HCT116 (cell line): Measurements from ENCODE around the gene TNC. TPM values are rescaled to one million over a fixed set of nuclear protein-coding genes. Genes with fewer than 3 reads are reported as not detected.

Experiments used
- ATAC-seq: fragments of 200-7000 bp; cut with Tn5 transposase; 2 replicates; pipeline ENCODE4 v1.9.1; 2020; ENCODE audit warnings: mild to moderate bottlenecking, moderate library complexity
- BruUV-seq: library from RNA; stranded (reverse); fragments of 400-500 nt; replicated peaks from 2 replicates; lab custom pipeline; 2021; lab: Mats Ljungman, UMichigan
- CTCF ChIA-PET: fragments of 300-600 bp; sonication (Branson Sonifier 250); formaldehyde crosslinking; loops from one replicate; lab custom pipeline; 2021; ENCODE audit warnings: antibody characterized with exemption; lab: Charles Lee
- POLR2A ChIA-PET: fragments of 300-600, 350-600 bp; sonication (Branson Sonifier 250); formaldehyde crosslinking; loops from one replicate; lab custom pipeline; 2021; ENCODE audit warnings: antibody characterized with exemption; lab: Charles Lee
- RAD21 ChIA-PET, 2 experiments: fragments of 300-600 bp; sonication (Branson Sonifier 250); formaldehyde crosslinking; loops; one replicate each; lab custom pipeline; 2023; ENCODE audit warnings: low total read pairs in 2 of 2; ENCODE audit not compliant: uncharacterized antibody in 2 of 2, unreplicated experiment in 2 of 2, low non-redundant PET in 1 of 2; lab: Charles Lee
- DNase-seq: peaks from one replicate; pipeline ENCODE4 v3.0.0-alpha.2; 2010; ENCODE audit warnings: low read depth, low spot score
- H2AFZ ChIP-seq: fragments of 200-600 bp; shearing (Covaris generic), sonication (generic); 2 replicates; pipeline ENCODE4 v1.6.1; 2017; ENCODE audit warnings: low read depth, mixed run types, mixed read lengths, antibody characterized with exemption, low read length; ENCODE audit not compliant: poor library complexity, severe bottlenecking
- H3K27ac ChIP-seq: 2 replicates; pipeline ENCODE4 v1.5.1; 2012; ENCODE audit warnings: low read depth, low read length
- H3K27me3 ChIP-seq: fragments of 200-600 bp; sonication (generic); 2 replicates; pipeline ENCODE4 v1.6.1; 2016; ENCODE audit warnings: mixed run types, low read length, mixed read lengths; ENCODE audit not compliant: insufficient read depth
- H3K36me3 ChIP-seq, 2 experiments: fragments of 200-500 bp in 1 of 2; fragments of 200-600 bp in 1 of 2; sonication (Bioruptor generic) in 1 of 2; sonication (generic) in 1 of 2; 2 replicates each; pipeline versions ENCODE4 v1.5.1 to v1.6.1; 2014 to 2016; ENCODE audit warnings: low read length in 2 of 2, inconsistent platforms in 1 of 2, mixed read lengths in 1 of 2, mixed run types in 1 of 2; ENCODE audit not compliant: insufficient read depth in 2 of 2, control insufficient read depth in 1 of 2
- H3K4me1 ChIP-seq, 2 experiments: fragments of 200-600 bp in 1 of 2; sonication (generic) in 1 of 2; 2 replicates each; pipeline versions ENCODE4 v1.5.1 to v1.6.1; 2012 to 2017; ENCODE audit warnings: low read length in 2 of 2, inconsistent platforms in 1 of 2, mild to moderate bottlenecking in 1 of 2, mixed read lengths in 1 of 2, mixed run types in 1 of 2, moderate library complexity in 1 of 2; ENCODE audit not compliant: insufficient read depth in 2 of 2, control insufficient read depth in 1 of 2
- H3K4me2 ChIP-seq: fragments of 200-600 bp; sonication (generic); 2 replicates; pipeline ENCODE4 v1.6.1; 2017; ENCODE audit warnings: mixed run types, low read length, mixed read lengths
- H3K4me3 ChIP-seq, 2 experiments: fragments of 200-600 bp in 1 of 2; sonication (generic) in 1 of 2; replicated peaks in 1 of 2; 2 replicates each; pipeline ENCODE4 v1.5.1; 2011 to 2016; ENCODE audit warnings: low read length in 2 of 2, control low read depth in 1 of 2, low read depth in 1 of 2, mild to moderate bottlenecking in 1 of 2, mixed read lengths in 1 of 2, mixed run types in 1 of 2
- H3K79me2 ChIP-seq: fragments of 200-600 bp; sonication (generic); 2 replicates; pipeline ENCODE4 v1.6.1; 2017; ENCODE audit warnings: mild to moderate bottlenecking, mixed run types, low read length, moderate library complexity, mixed read lengths; ENCODE audit not compliant: insufficient read depth
- H3K9ac ChIP-seq: fragments of 200-600 bp; sonication (generic); 2 replicates; pipeline ENCODE4 v1.6.1; 2016; ENCODE audit warnings: low read length, mixed read lengths
- H3K9me2 ChIP-seq: fragments of 200-600 bp; sonication (generic), shearing (Covaris generic); 2 replicates; pipeline ENCODE4 v1.6.1; 2017; ENCODE audit warnings: mixed run types, mild to moderate bottlenecking, moderate library complexity; ENCODE audit not compliant: insufficient read depth
- H3K9me3 ChIP-seq, 2 experiments: fragments of 200-500 bp in 1 of 2; fragments of 200-600 bp in 1 of 2; sonication (Bioruptor generic) in 1 of 2; sonication (generic) in 1 of 2; 2 replicates each; pipeline ENCODE4 v1.6.1; 2014 to 2017; ENCODE audit warnings: low read length in 2 of 2, mixed read lengths in 2 of 2, inconsistent platforms in 1 of 2, low read depth in 1 of 2, mild to moderate bottlenecking in 1 of 2, mixed run types in 1 of 2, moderate library complexity in 1 of 2; ENCODE audit not compliant: control insufficient read depth in 1 of 2, insufficient read depth in 1 of 2
- H4K20me1 ChIP-seq: fragments of 200-600 bp; sonication (generic), shearing (Covaris generic); 2 replicates; pipeline ENCODE4 v1.6.1; 2017; ENCODE audit warnings: mixed run types, mild to moderate bottlenecking, moderate library complexity; ENCODE audit not compliant: insufficient read depth
- CBX3 ChIP-seq: IDR thresholded peaks from 2 replicates; pipeline ENCODE4 v1.6.1; 2012; ENCODE audit warnings: low read depth
- CEBPB ChIP-seq: IDR thresholded peaks from 2 replicates; pipeline ENCODE4 v1.6.1; 2012; ENCODE audit warnings: low read depth
- EGR1 ChIP-seq: IDR thresholded peaks from 2 replicates; pipeline ENCODE4 v1.6.1; 2012; ENCODE audit warnings: low read depth
- ELF1 ChIP-seq: IDR thresholded peaks from 2 replicates; pipeline ENCODE4 v1.6.1; 2012; ENCODE audit warnings: low read depth, borderline replicate concordance
- EZH2phosphoT487 ChIP-seq: fragments of 200-600 bp; IDR thresholded peaks from 2 replicates; pipeline ENCODE4 v1.6.1; 2018; ENCODE audit warnings: antibody characterized with exemption, borderline replicate concordance
- FOSL1 ChIP-seq: IDR thresholded peaks from 2 replicates; pipeline ENCODE4 v1.6.1; 2012; ENCODE audit warnings: low read depth
- JUND ChIP-seq: IDR thresholded peaks from 2 replicates; pipeline ENCODE4 v1.6.1; 2012
- MAX ChIP-seq: IDR thresholded peaks from 2 replicates; pipeline ENCODE4 v1.6.1; 2012
- POLR2A ChIP-seq: IDR thresholded peaks from 2 replicates; pipeline ENCODE4 v1.7.0; 2011; ENCODE audit warnings: borderline replicate concordance; ENCODE audit not compliant: insufficient read depth, insufficient read length; ENCODE audit errors: extremely low read depth
- POLR2AphosphoS5 ChIP-seq: IDR thresholded peaks from 2 replicates; pipeline ENCODE4 v1.6.1; 2011; ENCODE audit warnings: mild to moderate bottlenecking, low read depth, low read length, moderate library complexity
- RAD21 ChIP-seq: IDR thresholded peaks from 2 replicates; pipeline ENCODE4 v1.6.1; 2012; ENCODE audit warnings: low read depth, mild to moderate bottlenecking
- SP1 ChIP-seq: IDR thresholded peaks from 2 replicates; pipeline ENCODE4 v1.6.1; 2012; ENCODE audit warnings: low read depth
- SRF ChIP-seq: IDR thresholded peaks from 2 replicates; pipeline ENCODE4 v1.6.1; 2012; ENCODE audit warnings: low read depth
- TCF7L2 ChIP-seq: IDR thresholded peaks from 2 replicates; pipeline ENCODE4 v1.7.0; 2011; ENCODE audit warnings: borderline replicate concordance, inconsistent platforms; ENCODE audit not compliant: insufficient read depth, insufficient read length; ENCODE audit errors: extremely low read depth
- YY1 ChIP-seq: IDR thresholded peaks from 2 replicates; pipeline ENCODE4 v1.6.1; 2011; ENCODE audit warnings: low read length, low read depth, moderate library complexity, mild to moderate bottlenecking; ENCODE audit not compliant: insufficient replicate concordance; ENCODE audit errors: extremely low read depth
- ZFX ChIP-seq: fragments of 450-650 bp; IDR thresholded peaks from 2 replicates; pipeline ENCODE4 v1.6.1; 2017
- ZNF274 ChIP-seq: fragments of 200-500 bp; sonication (Bioruptor generic); IDR thresholded peaks from 2 replicates; pipeline ENCODE4 v1.6.1; 2014; ENCODE audit warnings: mild to moderate bottlenecking, low read depth, low read length, inconsistent platforms
- intact Hi-C: fragments of 100-400 bp; cut with micrococcal nuclease; formaldehyde crosslinking; loops from 2 replicates; pipeline ENCODE4 v1.10.0; 2022
- total RNA-seq: library from RNA; stranded (reverse); gene quantifications from one replicate; pipeline ENCODE4 v1.2.1, GENCODE V29; 2021; ENCODE audit not compliant: unreplicated experiment
- TF ChIP-seq, protein P1 (sequence below): IDR thresholded peaks from 2 replicates; pipeline ENCODE4 v1.6.1; 2012
- TF ChIP-seq, protein P2 (sequence below): IDR thresholded peaks from 2 replicates; pipeline ENCODE4 v1.6.1; 2011; ENCODE audit warnings: mild to moderate bottlenecking, low read length, moderate library complexity; ENCODE audit not compliant: insufficient replicate concordance; ENCODE audit errors: extremely low read depth

The TNC gene
- total RNA-seq, 1 experiment from 2014 or later = 0.49 TPM

DNA sequence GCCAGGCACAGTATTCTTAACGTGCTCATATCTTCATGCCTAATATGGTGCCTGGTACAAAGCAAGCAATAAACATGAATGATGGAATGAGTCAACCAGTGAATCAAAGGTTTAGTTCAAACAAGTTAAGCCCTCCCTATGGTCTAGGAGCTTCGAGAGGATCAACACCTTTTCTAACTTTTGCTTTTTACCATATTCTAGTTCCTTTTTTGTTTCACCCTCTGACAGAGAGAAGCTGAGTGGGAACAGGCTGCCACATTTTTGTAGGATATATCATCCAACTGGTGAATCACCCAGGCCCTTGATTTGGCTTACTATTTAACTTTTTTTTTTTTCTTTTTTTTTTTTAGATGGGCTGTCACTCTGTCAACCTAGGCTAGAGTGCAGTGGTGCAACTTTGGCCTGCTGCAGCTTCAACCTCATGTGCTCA lies 39.3 kb upstream of the TNC start (continued):
- TF ChIP-seq JUND = peak; percentile 79
- peak; percentile 96 for TF ChIP-seq SRF

DNA sequence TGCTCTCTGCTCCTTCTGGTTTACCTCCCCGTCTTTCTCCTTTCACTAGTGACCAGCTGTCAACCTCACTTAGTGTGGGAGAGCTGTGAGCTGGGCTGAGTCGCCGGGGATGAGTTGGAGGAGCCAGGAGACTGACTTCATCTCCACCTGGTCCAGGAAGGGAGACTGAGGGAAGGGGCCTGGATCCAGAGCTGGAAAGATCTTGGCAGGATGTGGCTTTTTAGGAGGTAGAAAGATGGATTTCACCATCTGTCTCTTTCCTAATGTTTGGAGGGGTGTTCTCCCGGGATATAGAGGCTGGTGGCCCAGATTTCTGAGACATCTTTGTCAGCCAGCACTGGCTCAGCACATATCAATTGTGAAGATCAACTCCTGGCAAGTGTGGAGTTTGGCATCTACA lies 37.1 kb upstream of the TNC start:
- Histone ChIP-seq H3K27ac (no peak overlapping the region), H3K9me2 (no peaks in the 10 kb centered on the region), H3K9ac (no peak overlapping the region), H3K4me3 (no peak overlapping the region), H3K79me2 (no peaks in the 10 kb centered on the region), H4K20me1 (no peaks in the 10 kb centered on the region), H3K36me3 (no peaks in the 10 kb centered on the region), H3K4me2 (no peak overlapping the region), H3K27me3 (no peaks in the 10 kb centered on the region), H2AFZ (no peak overlapping the region), H3K4me1 (peaks cover 18 to 28% of the 10 kb centered on the region in 2 experiments), H3K9me3 (no peaks in the 10 kb centered on the region)
- BruUV-seq = no TSS peak
- DNase-seq (no peak), ATAC-seq (no peak)
- no peak for TF ChIP-seq CBX3
- no peak for TF ChIP-seq EGR1
- no peak for TF ChIP-seq FOSL1
- no peak for TF ChIP-seq CEBPB
- no peak for TF ChIP-seq ZNF274
- TF ChIP-seq POLR2A = no peak
- no peak for TF ChIP-seq ZFX
- CTCF ChIA-PET = no interaction called here
- intact Hi-C loops = no loop called here
- POLR2A ChIA-PET = no interaction called here
- RAD21 ChIA-PET = no interaction called here

- peaks cover 18 to 28% of the 10 kb centered on the region in 2 experiments for H3K4me1 ChIP-seq
- no peak overlapping the region for H3K4me3 ChIP-seq
- ATAC-seq = no peak
- H4K20me1 ChIP-seq = no peaks in the 10 kb centered on the region
- no peak overlapping the region for H3K27ac ChIP-seq
- H3K79me2 ChIP-seq = no peaks in the 10 kb centered on the region
- RAD21 ChIA-PET = no interaction called here
- no TSS peak for BruUV-seq
- H3K9ac ChIP-seq = no peak overlapping the region
- no peaks in the 10 kb centered on the region for H3K9me2 ChIP-seq
- POLR2A ChIA-PET = no interaction called here
- H3K36me3 ChIP-seq = no peaks in the 10 kb centered on the region
- no peaks in the 10 kb centered on the region for H3K27me3 ChIP-seq
- no peak overlapping the region for H3K4me2 ChIP-seq
- DNase-seq = no peak
- CTCF ChIA-PET = no interaction called here
- no peaks in the 10 kb centered on the region for H3K9me3 ChIP-seq
- intact Hi-C loops = no loop called here
- H2AFZ ChIP-seq = no peak overlapping the region
- TF ChIP-seq POLR2AphosphoS5 (no peak), ELF1 (no peak), ZFX (no peak), CEBPB (no peak), JUND (no peak), ZNF274 (no peak), RAD21 (no peak), YY1 (no peak), SRF (no peak), POLR2A (no peak), MAX (no peak), FOSL1 (no peak), TCF7L2 (no peak), SP1 (no peak), EZH2phosphoT487 (no peak)
- TF ChIP-seq, protein P1, sequence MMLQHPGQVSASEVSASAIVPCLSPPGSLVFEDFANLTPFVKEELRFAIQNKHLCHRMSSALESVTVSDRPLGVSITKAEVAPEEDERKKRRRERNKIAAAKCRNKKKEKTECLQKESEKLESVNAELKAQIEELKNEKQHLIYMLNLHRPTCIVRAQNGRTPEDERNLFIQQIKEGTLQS = no peak
- TF ChIP-seq, protein P2, sequence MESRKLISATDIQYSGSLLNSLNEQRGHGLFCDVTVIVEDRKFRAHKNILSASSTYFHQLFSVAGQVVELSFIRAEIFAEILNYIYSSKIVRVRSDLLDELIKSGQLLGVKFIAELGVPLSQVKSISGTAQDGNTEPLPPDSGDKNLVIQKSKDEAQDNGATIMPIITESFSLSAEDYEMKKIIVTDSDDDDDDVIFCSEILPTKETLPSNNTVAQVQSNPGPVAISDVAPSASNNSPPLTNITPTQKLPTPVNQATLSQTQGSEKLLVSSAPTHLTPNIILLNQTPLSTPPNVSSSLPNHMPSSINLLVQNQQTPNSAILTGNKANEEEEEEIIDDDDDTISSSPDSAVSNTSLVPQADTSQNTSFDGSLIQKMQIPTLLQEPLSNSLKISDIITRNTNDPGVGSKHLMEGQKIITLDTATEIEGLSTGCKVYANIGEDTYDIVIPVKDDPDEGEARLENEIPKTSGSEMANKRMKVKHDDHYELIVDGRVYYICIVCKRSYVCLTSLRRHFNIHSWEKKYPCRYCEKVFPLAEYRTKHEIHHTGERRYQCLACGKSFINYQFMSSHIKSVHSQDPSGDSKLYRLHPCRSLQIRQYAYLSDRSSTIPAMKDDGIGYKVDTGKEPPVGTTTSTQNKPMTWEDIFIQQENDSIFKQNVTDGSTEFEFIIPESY = no peak
These were observed 36.7 kb upstream of the TNC start for GRCh38 chr9:115154617-115155016.
